DND-41 (cell line): ENCODE data around the gene SOX5.

Source experiments
- ATAC-seq: fragments of 200-7000 bp; cut with Tn5 transposase; 3 replicates; pipeline ENCODE4 v1.9.1; 2021; ENCODE audit warnings: low read depth; ENCODE audit not compliant: insufficient read depth
- DNase-seq: peaks from one replicate; pipeline ENCODE4 v3.0.0-alpha.2; 2020
- H2AFZ ChIP-seq: 2 replicates; pipeline ENCODE4 v1.6.0; 2012; ENCODE audit warnings: low read depth, low read length
- H3K27ac ChIP-seq: 2 replicates; pipeline ENCODE4 v1.5.1; 2012; ENCODE audit warnings: low read length, inconsistent platforms
- H3K27me3 ChIP-seq: fragments of 200-600 bp; sonication (generic); 2 replicates; pipeline ENCODE4 v1.6.0; 2012; ENCODE audit warnings: low read length, mild to moderate bottlenecking, inconsistent platforms; ENCODE audit not compliant: insufficient read depth, poor library complexity
- H3K36me3 ChIP-seq: 2 replicates; pipeline ENCODE4 v1.5.1; 2012; ENCODE audit warnings: low read length, inconsistent platforms; ENCODE audit not compliant: insufficient read depth
- H3K4me1 ChIP-seq: 2 replicates; pipeline ENCODE4 v1.5.1; 2012; ENCODE audit warnings: mild to moderate bottlenecking, low read length; ENCODE audit not compliant: insufficient read depth
- H3K4me2 ChIP-seq: 2 replicates; pipeline ENCODE4 v1.6.0; 2012; ENCODE audit warnings: mild to moderate bottlenecking, moderate library complexity, low read length, inconsistent platforms; ENCODE audit not compliant: insufficient read depth
- H3K4me3 ChIP-seq, 2 experiments: fragments of 200-600 bp in 1 of 2; shearing (Covaris generic) in 1 of 2; 2 replicates each; pipeline ENCODE4 v1.5.1; 2012 to 2016; ENCODE audit warnings: inconsistent platforms in 2 of 2, low read length in 2 of 2, mild to moderate bottlenecking in 2 of 2, low read depth in 1 of 2, moderate library complexity in 1 of 2
- H3K79me2 ChIP-seq: 2 replicates; pipeline ENCODE4 v1.6.0; 2012; ENCODE audit warnings: low read length, inconsistent platforms; ENCODE audit not compliant: insufficient read depth
- H3K9ac ChIP-seq: 2 replicates; pipeline ENCODE4 v1.6.0; 2012; ENCODE audit warnings: low read depth, mild to moderate bottlenecking, inconsistent platforms, low read length, moderate library complexity
- H3K9me3 ChIP-seq: 2 replicates; pipeline ENCODE4 v1.5.1; 2012; ENCODE audit warnings: low read length, moderate library complexity, mild to moderate bottlenecking, inconsistent platforms; ENCODE audit not compliant: insufficient read depth, severe bottlenecking
- H4K20me1 ChIP-seq: 2 replicates; pipeline ENCODE4 v1.6.0; 2012; ENCODE audit warnings: low read length; ENCODE audit not compliant: insufficient read depth
- EZH2 ChIP-seq: IDR thresholded peaks from 3 replicates; pipeline ENCODE4 v1.6.1; 2012; ENCODE audit warnings: borderline replicate concordance, low read depth, mild to moderate bottlenecking, moderate library complexity, low read length, inconsistent platforms; ENCODE audit not compliant: severe bottlenecking
- TF ChIP-seq, protein P1 (sequence below): IDR thresholded peaks from 2 replicates; pipeline ENCODE4 v1.5.1; 2012; ENCODE audit warnings: borderline replicate concordance, low read length, moderate library complexity, mild to moderate bottlenecking; ENCODE audit not compliant: poor library complexity, severe bottlenecking; ENCODE audit errors: extremely low read depth

The SOX5 gene

DNA sequence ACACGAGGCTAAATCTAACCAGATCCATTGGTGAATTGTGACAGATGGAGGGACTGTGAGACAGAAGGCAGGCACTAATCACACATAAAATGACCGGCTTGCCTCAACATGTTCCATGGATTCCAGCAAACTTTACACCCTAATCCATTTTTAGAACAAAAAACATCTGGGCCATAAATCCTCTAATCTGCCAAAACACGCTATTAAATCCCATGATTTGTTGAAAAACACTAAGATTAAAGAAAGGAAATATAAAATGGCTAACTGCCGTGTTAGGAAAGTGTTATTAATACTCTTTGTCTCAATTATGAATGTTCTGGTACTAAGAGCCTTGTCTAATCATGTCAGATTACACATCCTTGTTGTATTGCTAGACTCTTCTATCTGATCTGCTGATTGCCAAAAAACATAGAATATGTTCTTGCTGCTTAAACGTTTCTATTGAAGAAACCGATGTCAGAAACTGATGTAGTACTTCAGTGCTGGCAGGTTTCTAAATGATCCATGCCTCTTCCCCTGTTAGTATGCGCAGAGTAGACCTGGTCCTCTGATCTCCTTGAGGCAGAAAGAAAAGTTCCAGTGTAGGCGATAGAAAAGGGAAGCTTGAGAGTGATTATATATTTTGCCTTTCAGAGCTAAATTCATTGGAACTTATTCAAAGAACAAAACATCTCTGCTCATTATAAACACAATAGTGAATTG lies 384.9 kb downstream of the SOX5 start:
- TF ChIP-seq, protein P1, sequence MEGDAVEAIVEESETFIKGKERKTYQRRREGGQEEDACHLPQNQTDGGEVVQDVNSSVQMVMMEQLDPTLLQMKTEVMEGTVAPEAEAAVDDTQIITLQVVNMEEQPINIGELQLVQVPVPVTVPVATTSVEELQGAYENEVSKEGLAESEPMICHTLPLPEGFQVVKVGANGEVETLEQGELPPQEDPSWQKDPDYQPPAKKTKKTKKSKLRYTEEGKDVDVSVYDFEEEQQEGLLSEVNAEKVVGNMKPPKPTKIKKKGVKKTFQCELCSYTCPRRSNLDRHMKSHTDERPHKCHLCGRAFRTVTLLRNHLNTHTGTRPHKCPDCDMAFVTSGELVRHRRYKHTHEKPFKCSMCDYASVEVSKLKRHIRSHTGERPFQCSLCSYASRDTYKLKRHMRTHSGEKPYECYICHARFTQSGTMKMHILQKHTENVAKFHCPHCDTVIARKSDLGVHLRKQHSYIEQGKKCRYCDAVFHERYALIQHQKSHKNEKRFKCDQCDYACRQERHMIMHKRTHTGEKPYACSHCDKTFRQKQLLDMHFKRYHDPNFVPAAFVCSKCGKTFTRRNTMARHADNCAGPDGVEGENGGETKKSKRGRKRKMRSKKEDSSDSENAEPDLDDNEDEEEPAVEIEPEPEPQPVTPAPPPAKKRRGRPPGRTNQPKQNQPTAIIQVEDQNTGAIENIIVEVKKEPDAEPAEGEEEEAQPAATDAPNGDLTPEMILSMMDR = no peak
- no peak for TF ChIP-seq EZH2
- Histone ChIP-seq H3K9me3 (no peaks in the 10 kb centered on the region), H3K9ac (no peak overlapping the region), H3K4me2 (no peak overlapping the region), H3K27me3 (no peaks in the 10 kb centered on the region), H3K4me1 (peaks cover 6% of the 10 kb centered on the region), H3K4me3 (no peak overlapping the region), H4K20me1 (no peaks in the 10 kb centered on the region), H3K27ac (no peak overlapping the region), H3K36me3 (no peaks in the 10 kb centered on the region), H2AFZ (no peak overlapping the region), H3K79me2 (no peaks in the 10 kb centered on the region)
- ATAC-seq (no peak), DNase-seq (no peak)

DNA sequence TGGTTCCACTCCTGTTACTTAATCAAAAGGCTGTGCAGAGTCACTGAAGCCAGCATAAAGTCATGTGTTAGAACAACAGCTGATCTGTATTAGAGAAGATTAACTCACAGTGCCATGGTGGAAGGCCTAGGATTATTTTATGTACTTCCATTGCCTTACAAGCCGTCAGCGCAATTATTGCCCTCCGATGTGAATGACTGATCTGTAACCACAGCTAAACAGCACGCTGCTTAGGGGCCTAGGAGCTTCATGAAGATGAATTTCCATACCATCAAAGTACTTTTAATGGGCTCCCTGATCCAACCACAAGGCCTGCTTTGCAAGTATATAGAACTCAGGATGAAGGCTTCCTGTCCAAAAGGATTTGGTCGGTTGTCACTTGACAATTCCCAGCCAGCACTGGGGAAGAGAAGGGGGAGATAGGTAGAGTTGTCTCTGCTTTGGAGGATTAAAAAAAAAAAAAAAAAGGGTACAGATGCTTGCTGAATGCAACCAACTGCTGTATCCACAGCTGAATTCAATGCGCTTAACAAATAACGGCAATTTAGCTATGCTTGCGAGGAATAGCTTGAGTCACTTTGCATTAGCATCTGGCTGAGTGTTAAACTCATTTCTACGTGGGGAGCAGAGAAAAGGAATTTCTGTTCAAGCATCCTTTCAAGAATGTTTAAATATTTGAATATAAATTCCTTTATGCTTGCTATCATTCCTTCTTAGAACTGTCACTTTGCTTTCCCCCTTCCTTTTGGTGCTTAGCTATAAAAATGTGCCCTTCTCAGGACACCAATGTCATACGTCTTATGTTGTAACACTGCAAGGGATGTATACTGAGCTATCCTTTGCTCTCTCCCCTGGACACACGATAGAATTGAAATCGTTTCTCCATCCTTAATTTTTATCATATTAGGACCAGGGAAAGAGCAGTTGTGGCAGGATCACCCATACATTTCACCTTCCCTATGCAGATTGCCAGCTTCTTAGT lies 387.8 kb downstream of the SOX5 start:
- H2AFZ ChIP-seq = no peak overlapping the region
- H3K4me2 ChIP-seq = no peak overlapping the region
- H3K4me1 ChIP-seq = peaks cover 16% of the 10 kb centered on the region
- ATAC-seq = no peak
- no peaks in the 10 kb centered on the region for H3K27me3 ChIP-seq
- no peaks in the 10 kb centered on the region for H3K36me3 ChIP-seq
- H3K27ac ChIP-seq = no peak overlapping the region
- no peaks in the 10 kb centered on the region for H3K9me3 ChIP-seq
- no peaks in the 10 kb centered on the region for H3K79me2 ChIP-seq
- H4K20me1 ChIP-seq = no peaks in the 10 kb centered on the region
- no peak overlapping the region for H3K9ac ChIP-seq
- no peak overlapping the region for H3K4me3 ChIP-seq
- no peak for TF ChIP-seq EZH2
- TF ChIP-seq, protein P1 = no peak
- DNase-seq = no peak

DNA sequence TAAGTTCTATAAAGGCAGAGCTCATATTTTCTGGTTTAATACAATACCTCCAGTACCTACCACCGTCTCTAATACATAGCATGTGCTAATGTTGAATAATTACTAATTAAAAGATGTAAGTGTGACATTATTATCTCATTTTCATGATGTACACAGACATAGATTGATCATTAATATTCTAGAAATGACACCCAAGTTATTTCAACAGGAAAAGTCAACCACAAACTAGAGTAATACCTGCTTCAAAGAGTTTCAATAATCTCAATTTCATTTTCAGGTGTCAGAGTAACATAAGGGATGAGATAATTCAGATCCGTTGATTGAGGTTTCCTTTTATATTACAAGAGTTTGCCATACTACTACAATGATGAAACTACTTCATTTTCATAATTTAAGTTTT lies 388.9 kb downstream of the SOX5 start:
- DNase-seq (no peak), ATAC-seq (no peak)
- Histone ChIP-seq H4K20me1 (no peaks in the 10 kb centered on the region), H3K27ac (no peak overlapping the region), H3K36me3 (no peaks in the 10 kb centered on the region), H3K79me2 (no peaks in the 10 kb centered on the region), H3K9ac (no peak overlapping the region), H3K4me2 (no peak overlapping the region), H3K9me3 (no peaks in the 10 kb centered on the region), H2AFZ (no peak overlapping the region), H3K4me1 (peaks cover 16% of the 10 kb centered on the region), H3K4me3 (no peak overlapping the region), H3K27me3 (no peaks in the 10 kb centered on the region)
- TF ChIP-seq, protein P1 = no peak
- no peak for TF ChIP-seq EZH2
